Measurements from ENCODE around the gene NCK2. TPM values are rescaled to one million over a fixed set of nuclear protein-coding genes. Genes with fewer than 3 reads are reported as not detected.
A peak's percentile ranks its signal among the peaks of the same experiment; 100 is the strongest.

The NCK2 gene
- total and polyA plus RNA-seq, 10 of the 15 experiments (the other 5 are each of a cell fraction or from before 2014, with no cell fraction given) = 1.2 to 30.9 (median 14.1) TPM

GRCh38 chr2:105873721-105874120 is 129.0 kb downstream of the NCK2 start (continued):
- TF ChIP-seq IRF5 (IDR thresholded peaks at IDR 0.05; ENCODE audit: borderline replicate concordance) = no peak
- TF ChIP-seq FOXM1 (IDR thresholded peaks at IDR 0.05; ENCODE audit: low read depth, low read length) = peak; percentile 93
- TF ChIP-seq BHLHE40 (IDR thresholded peaks at IDR 0.05; ENCODE audit: borderline replicate concordance in 1 of 2, low read depth in 2 of 2, low read length in 1 of 2) = peak; percentile 66 to 78; a peak in 3 of 4 replicates
- no peak for TF ChIP-seq MYC (IDR thresholded peaks at IDR 0.05; ENCODE audit: insufficient read depth, insufficient read length, insufficient replicate concordance, low read length, severe bottlenecking)
- 0 out of 2 replicates have a peak, but pooled peaks have one; percentile 31 for TF ChIP-seq ZNF24 (IDR thresholded peaks at IDR 0.05)
- TF ChIP-seq PAX5 (IDR thresholded peaks at IDR 0.05; ENCODE audit: borderline replicate concordance, low read depth, low read length) = peak; percentile 92; the same call in 1 of the 2 replicates
- TF ChIP-seq, protein P1, sequence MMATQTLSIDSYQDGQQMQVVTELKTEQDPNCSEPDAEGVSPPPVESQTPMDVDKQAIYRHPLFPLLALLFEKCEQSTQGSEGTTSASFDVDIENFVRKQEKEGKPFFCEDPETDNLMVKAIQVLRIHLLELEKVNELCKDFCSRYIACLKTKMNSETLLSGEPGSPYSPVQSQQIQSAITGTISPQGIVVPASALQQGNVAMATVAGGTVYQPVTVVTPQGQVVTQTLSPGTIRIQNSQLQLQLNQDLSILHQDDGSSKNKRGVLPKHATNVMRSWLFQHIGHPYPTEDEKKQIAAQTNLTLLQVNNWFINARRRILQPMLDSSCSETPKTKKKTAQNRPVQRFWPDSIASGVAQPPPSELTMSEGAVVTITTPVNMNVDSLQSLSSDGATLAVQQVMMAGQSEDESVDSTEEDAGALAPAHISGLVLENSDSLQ (IDR thresholded peaks at IDR 0.05) = 0 out of 2 replicates have a peak, but pooled peaks have one; percentile 16
- no peak for TF ChIP-seq ASH2L (IDR thresholded peaks at IDR 0.05; ENCODE audit: borderline replicate concordance, low read depth)
- no peak for TF ChIP-seq NR2C2 (IDR thresholded peaks at IDR 0.05; ENCODE audit: borderline replicate concordance, control insufficient read depth, insufficient read length, low read depth)
- TF ChIP-seq GABPA (IDR thresholded peaks at IDR 0.05; ENCODE audit: low read depth) = peak; percentile 62
- 0 out of 2 replicates have a peak, but pooled peaks have one; percentile 15 for TF ChIP-seq ZNF217 (IDR thresholded peaks at IDR 0.05)
- TF ChIP-seq SMAD1 (IDR thresholded peaks at IDR 0.05; ENCODE audit: low read depth, partially characterized antibody) = no peak
- TF ChIP-seq CHD2 (IDR thresholded peaks at IDR 0.05; ENCODE audit: borderline replicate concordance, low read depth, low read length) = peak; percentile 77; the same call in 1 of the 2 replicates
- peak; percentile 70 to 92; a peak in 3 of 4 replicates for TF ChIP-seq EP300 (IDR thresholded peaks at IDR 0.05; ENCODE audit: borderline replicate concordance in 1 of 2, control insufficient read depth in 1 of 2, low read depth in 2 of 2, low read length in 2 of 2)
- TF ChIP-seq NFYB (IDR thresholded peaks at IDR 0.05; ENCODE audit: insufficient read depth, low read depth, low read length) = no peak
- no peak for TF ChIP-seq CHD4 (IDR thresholded peaks at IDR 0.05)
- no peak for TF ChIP-seq TAF1 (IDR thresholded peaks at IDR 0.05; ENCODE audit: borderline replicate concordance, low read depth, low read length)
- TF ChIP-seq ETV6 (conservative IDR thresholded peaks at IDR 0.05 in 1 of 2, IDR thresholded peaks at IDR 0.05 in 1 of 2; ENCODE audit: borderline replicate concordance in 1 of 2, low read depth in 1 of 2) = peak in 1 of 2 experiments; percentile 74; a peak in 2 of 4 replicates
- TF ChIP-seq EED (IDR thresholded peaks at IDR 0.05; ENCODE audit: low read depth) = peak; percentile 93
- TF ChIP-seq MYB (IDR thresholded peaks at IDR 0.05; ENCODE audit: borderline replicate concordance, low read depth, low read length) = no peak
- peak; percentile 69; the same call in 1 of the 2 replicates for TF ChIP-seq GATAD2B (conservative IDR thresholded peaks at IDR 0.05; ENCODE audit: low read depth)
- TF ChIP-seq YY1 (IDR thresholded peaks at IDR 0.05; ENCODE audit: low read depth, low read length) = peak; percentile 69; the same call in 1 of the 2 replicates
- peak; percentile 90 for TF ChIP-seq IKZF1 (conservative IDR thresholded peaks at IDR 0.05)
- TF ChIP-seq MEF2B (IDR thresholded peaks at IDR 0.05; ENCODE audit: partially characterized antibody, poor library complexity, severe bottlenecking) = peak; percentile 86
- TF ChIP-seq FOS (IDR thresholded peaks at IDR 0.05; ENCODE audit: borderline replicate concordance, extremely low read depth, insufficient read length) = no peak
- TF ChIP-seq, protein P2, sequence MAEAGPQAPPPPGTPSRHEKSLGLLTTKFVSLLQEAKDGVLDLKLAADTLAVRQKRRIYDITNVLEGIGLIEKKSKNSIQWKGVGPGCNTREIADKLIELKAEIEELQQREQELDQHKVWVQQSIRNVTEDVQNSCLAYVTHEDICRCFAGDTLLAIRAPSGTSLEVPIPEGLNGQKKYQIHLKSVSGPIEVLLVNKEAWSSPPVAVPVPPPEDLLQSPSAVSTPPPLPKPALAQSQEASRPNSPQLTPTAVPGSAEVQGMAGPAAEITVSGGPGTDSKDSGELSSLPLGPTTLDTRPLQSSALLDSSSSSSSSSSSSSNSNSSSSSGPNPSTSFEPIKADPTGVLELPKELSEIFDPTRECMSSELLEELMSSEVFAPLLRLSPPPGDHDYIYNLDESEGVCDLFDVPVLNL (IDR thresholded peaks at IDR 0.05; ENCODE audit: low read depth, low read length) = no peak
- TF ChIP-seq SRF (IDR thresholded peaks at IDR 0.05; ENCODE audit: low read depth in 2 of 2, low read length in 2 of 2) = peak in 1 of 2 experiments; percentile 75; a peak in 1 of 4 replicates

Measured in GM12878 (cell line).